Measurements from ENCODE around the gene DDX31. TPM values are rescaled to one million over a fixed set of nuclear protein-coding genes. Genes with fewer than 3 reads are reported as not detected.

DDX31 gene
- polyA plus RNA-seq, 3 donors = 17.7 to 20.4 (median 20.1) TPM

GRCh38 chr9:132639322-132639721 lies 30.5 kb downstream of the DDX31 start:
- DNase-seq = no peak

- no peak for DNase-seq
Measured at GRCh38 chr9:132638240-132638639, 31.5 kb downstream of the DDX31 start.

GRCh38 chr9:132637801-132638200 lies 32.0 kb downstream of the DDX31 start:
- DNase-seq = no peak

- no peak for DNase-seq
Measured at GRCh38 chr9:132637351-132637750, 32.4 kb downstream of the DDX31 start.

- DNase-seq = no peak
Measured at GRCh38 chr9:132634327-132634726, 35.5 kb downstream of the DDX31 start.

GRCh38 chr9:132632413-132633129 lies 37.2 kb downstream of the DDX31 start:
- no peak for DNase-seq

GRCh38 chr9:132631685-132632084 lies 38.1 kb downstream of the DDX31 start:
- DNase-seq = no peak

- DNase-seq = no peak
Measured at GRCh38 chr9:132631280-132631679, 38.5 kb downstream of the DDX31 start.

- no peak for DNase-seq
Measured at GRCh38 chr9:132630811-132631210, 39.0 kb downstream of the DDX31 start.

- no peak for DNase-seq
Measured at GRCh38 chr9:132630116-132630515, 39.7 kb downstream of the DDX31 start.

GRCh38 chr9:132628746-132629145 lies 41.0 kb downstream of the DDX31 start:
- no peak for DNase-seq

- DNase-seq = no peak
Measured at GRCh38 chr9:132627594-132627993, 42.2 kb downstream of the DDX31 start.

GRCh38 chr9:132627106-132627505 lies 42.7 kb downstream of the DDX31 start:
- DNase-seq = no peak

- no peak for DNase-seq
Measured at GRCh38 chr9:132626285-132626684, 43.5 kb downstream of the DDX31 start.

GRCh38 chr9:132622159-132622558 lies 47.6 kb downstream of the DDX31 start:
- peak; percentile 27 for DNase-seq

- no peak for DNase-seq
Measured at GRCh38 chr9:132616725-132617124, 53.1 kb downstream of the DDX31 start.

GRCh38 chr9:132615774-132616173 lies 54.0 kb downstream of the DDX31 start:
- DNase-seq = no peak

- DNase-seq = no peak
Measured at GRCh38 chr9:132614324-132614723, 55.5 kb downstream of the DDX31 start.

- no peak for DNase-seq
Measured at GRCh38 chr9:132610661-132611060, 59.1 kb downstream of the DDX31 start.

GRCh38 chr9:132609829-132610228 lies 60.0 kb downstream of the DDX31 start:
- DNase-seq = no peak

- no peak for DNase-seq
Measured at GRCh38 chr9:132609184-132609583, 60.6 kb downstream of the DDX31 start.

GRCh38 chr9:132606066-132606465 lies 63.7 kb downstream of the DDX31 start:
- DNase-seq = no peak

- no peak for DNase-seq
Measured at GRCh38 chr9:132605387-132605786, 64.4 kb downstream of the DDX31 start.

GRCh38 chr9:132602207-132602606 lies 67.6 kb downstream of the DDX31 start:
- no peak for DNase-seq

Measured in renal pelvis (tissue), 4 donors.